GM19240 (cell line): Measurements from ENCODE around the gene KCNIP3.
"Not testable (repeated sequence)": the region's sequence is repeated elsewhere in the genome, so short reads cannot be mapped to it uniquely, and the experiment has no call there.

Experiments
- DNase-seq: peaks from one replicate; pipeline ENCODE4 v3.0.0; 2011; ENCODE audit warnings: low spot score; ENCODE audit not compliant: insufficient read length

KCNIP3 gene

GRCh38 chr2:95359501-95359930 is 62.4 kb downstream of the KCNIP3 start:
- DNase-seq = no peak

GRCh38 chr2:95361216-95361980 is 64.3 kb downstream of the KCNIP3 start:
- DNase-seq = no peak

GRCh38 chr2:95362486-95362885 is 65.3 kb downstream of the KCNIP3 start:
- no peak for DNase-seq

GRCh38 chr2:95366514-95366913 is 69.4 kb downstream of the KCNIP3 start:
- DNase-seq = no peak

- no peak for DNase-seq
Measured at GRCh38 chr2:95372216-95372829, 75.2 kb downstream of the KCNIP3 start.

- no peak for DNase-seq
Measured at GRCh38 chr2:95372845-95373244, 75.7 kb downstream of the KCNIP3 start.

GRCh38 chr2:95374029-95374428 is 76.9 kb downstream of the KCNIP3 start:
- DNase-seq = no peak

- no peak for DNase-seq
Measured at GRCh38 chr2:95374451-95374920, 77.3 kb downstream of the KCNIP3 start.

- no peak for DNase-seq
Measured at GRCh38 chr2:95374921-95375471, 77.8 kb downstream of the KCNIP3 start.

- no peak for DNase-seq
Measured at GRCh38 chr2:95375532-95376150, 78.5 kb downstream of the KCNIP3 start.

- DNase-seq = no peak
Measured at GRCh38 chr2:95376311-95377215, 79.4 kb downstream of the KCNIP3 start.

- DNase-seq = no peak
Measured at GRCh38 chr2:95377216-95378123, 80.3 kb downstream of the KCNIP3 start.

GRCh38 chr2:95378281-95378680 is 81.1 kb downstream of the KCNIP3 start:
- not testable (repeated sequence) for DNase-seq

- DNase-seq = no peak
Measured at GRCh38 chr2:95379371-95379831, 82.3 kb downstream of the KCNIP3 start.

GRCh38 chr2:95380280-95380679 is 83.1 kb downstream of the KCNIP3 start:
- DNase-seq = no peak

- no peak for DNase-seq
Measured at GRCh38 chr2:95380731-95381130, 83.6 kb downstream of the KCNIP3 start.

GRCh38 chr2:95381212-95382191 is 84.4 kb downstream of the KCNIP3 start:
- no peak for DNase-seq

GRCh38 chr2:95382192-95382591 is 85.0 kb downstream of the KCNIP3 start:
- no peak for DNase-seq
